Retinal pigment epithelial cell (primary cell): ENCODE data around the gene ASIC2.

Experiments used
- DNase-seq: peaks from one replicate; pipeline ENCODE4 v3.0.0-alpha.2; 2010; ENCODE audit warnings: low read depth
- H3K4me3 ChIP-seq: 2 replicates; pipeline ENCODE4 v1.5.1; 2011; ENCODE audit warnings: mild to moderate bottlenecking, low read length, control low read depth, moderate library complexity
- CTCF ChIP-seq: conservative IDR thresholded peaks from 2 replicates; pipeline ENCODE4 v1.5.1; 2011; ENCODE audit warnings: low read depth, low read length, control low read depth, inconsistent platforms

Gene ASIC2

DNA sequence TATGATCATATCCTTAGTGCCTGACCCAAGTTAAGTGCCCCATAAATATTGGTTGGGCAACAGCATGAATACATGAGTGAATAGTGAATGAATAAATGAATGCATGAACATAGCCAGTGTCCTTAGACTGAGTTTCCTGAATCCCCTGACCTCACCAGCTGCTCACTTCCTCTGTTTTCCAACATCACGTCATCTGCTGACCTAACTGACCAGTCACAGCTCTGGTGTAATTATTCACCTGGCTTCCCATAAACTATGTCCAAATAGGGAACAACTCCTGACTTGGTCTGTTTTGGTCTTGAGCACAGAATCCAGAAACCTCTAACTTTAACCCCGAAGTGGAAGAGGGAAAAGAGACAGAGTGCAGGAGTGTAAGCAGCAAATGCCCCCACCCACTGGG is 83.4 kb downstream of the ASIC2 start:
- no peak overlapping the region for H3K4me3 ChIP-seq
- no peak for DNase-seq
- TF ChIP-seq CTCF: no peak

GRCh38 chr17:33207231-33207630 is 85.9 kb downstream of the ASIC2 start:
- no peak overlapping the region for H3K4me3 ChIP-seq
- DNase-seq: no peak
- TF ChIP-seq CTCF: no peak

GRCh38 chr17:33205552-33205951 is 87.5 kb downstream of the ASIC2 start:
- no peak for TF ChIP-seq CTCF
- no peak overlapping the region for H3K4me3 ChIP-seq
- DNase-seq: no peak

DNA sequence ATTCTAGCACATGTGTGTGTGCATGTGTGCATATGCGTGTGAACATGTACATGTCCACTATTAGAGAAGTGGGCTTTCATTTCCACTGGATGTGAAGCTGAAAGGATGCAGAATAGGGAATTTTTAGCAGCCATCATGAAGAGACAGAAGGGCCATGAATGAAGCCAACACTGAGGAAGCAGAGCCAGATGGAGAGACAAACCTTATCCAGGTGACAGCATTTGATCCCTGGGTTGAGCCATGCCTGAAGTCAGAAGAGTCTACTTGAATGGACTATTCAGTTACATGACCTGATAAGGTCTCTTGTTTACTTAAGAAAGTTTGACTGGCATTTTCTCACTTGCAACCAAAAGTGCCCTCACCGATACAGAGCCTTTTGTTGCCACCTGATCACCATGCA is 88.4 kb downstream of the ASIC2 start:
- no peak for TF ChIP-seq CTCF
- H3K4me3 ChIP-seq: no peak overlapping the region
- no peak for DNase-seq

- H3K4me3 ChIP-seq: no peak overlapping the region
- TF ChIP-seq CTCF: no peak
- no peak for DNase-seq
Measured at GRCh38 chr17:33204156-33204555, 88.9 kb downstream of the ASIC2 start.

DNA sequence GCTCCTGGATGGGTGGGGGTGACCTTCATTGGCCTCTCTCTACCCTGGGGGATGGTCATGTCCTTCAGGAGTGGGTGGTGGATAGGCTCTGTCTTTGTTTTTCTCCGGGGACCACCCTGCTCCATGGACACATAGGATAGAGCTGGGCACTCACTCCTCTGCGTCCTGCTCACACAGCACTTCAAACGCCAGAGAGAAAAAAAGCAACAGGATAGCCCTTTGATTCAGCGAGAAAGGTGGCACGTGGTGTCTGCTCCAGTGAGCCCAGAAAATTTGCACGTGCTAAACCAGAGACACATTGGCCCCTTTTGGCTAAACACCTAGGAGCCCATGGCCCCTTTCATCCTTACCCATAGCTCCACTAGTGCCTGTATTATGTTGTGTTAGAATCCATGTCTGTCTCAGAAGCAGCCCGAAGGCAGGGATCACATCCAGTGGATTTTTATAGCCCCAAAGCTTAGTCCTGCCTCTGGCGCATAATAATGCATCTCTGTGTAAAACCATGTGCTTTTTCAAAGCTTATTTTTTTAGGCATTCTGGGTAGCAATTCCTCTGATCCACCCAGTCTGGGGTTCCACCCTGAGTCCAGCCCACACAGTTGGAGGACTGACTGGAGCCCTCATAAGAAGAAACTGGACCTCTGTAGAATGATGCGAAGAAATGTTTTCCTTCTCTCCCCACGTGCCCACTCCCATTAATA is 90.1 kb downstream of the ASIC2 start:
- H3K4me3 ChIP-seq: no peak overlapping the region
- TF ChIP-seq CTCF: no peak
- DNase-seq: no peak

GRCh38 chr17:33202021-33202420 is 91.1 kb downstream of the ASIC2 start:
- DNase-seq: no peak
- TF ChIP-seq CTCF: no peak
- no peak overlapping the region for H3K4me3 ChIP-seq
